Type B pancreatic cell (in vitro differentiated cells): ENCODE data around the gene TCF3. TPM values are rescaled to one million over a fixed set of nuclear protein-coding genes. Genes with fewer than 3 reads are reported as not detected.

Experiments
- DNase-seq: peaks from one replicate; pipeline ENCODE4 v3.0.0; 2021; ENCODE audit warnings: mixed read lengths; ENCODE audit not compliant: unreplicated experiment; ENCODE audit errors: extremely low spot score
- H3K27ac Mint-ChIP-seq: 2 replicates; pipeline ENCODE4 v1.8.0; 2021; ENCODE audit warnings: mild to moderate bottlenecking, mixed read lengths
- H3K27me3 Mint-ChIP-seq: 2 replicates; pipeline ENCODE4 v1.8.0; 2021; ENCODE audit warnings: mixed read lengths
- H3K36me3 Mint-ChIP-seq: 2 replicates; pipeline ENCODE4 v1.8.0; 2021; ENCODE audit warnings: mixed read lengths
- H3K4me1 Mint-ChIP-seq: one replicate; pipeline ENCODE4 v1.8.0; 2021; ENCODE audit warnings: mixed read lengths; ENCODE audit not compliant: unreplicated experiment
- H3K4me3 Mint-ChIP-seq: 2 replicates; pipeline ENCODE4 v1.8.0; 2021; ENCODE audit warnings: mild to moderate bottlenecking, mixed read lengths
- H3K9me3 Mint-ChIP-seq: 2 replicates; pipeline ENCODE4 v1.8.0; 2021; ENCODE audit warnings: mixed read lengths
- CTCF ChIP-seq: fragments of 200-600 bp; sonication (generic); conservative IDR thresholded peaks from 2 replicates; pipeline ENCODE4 v1.5.0; 2021; ENCODE audit warnings: antibody characterized with exemption, mild to moderate bottlenecking
- total RNA-seq: library from RNA; stranded (reverse); gene quantifications from 2 replicates; pipeline ENCODE4 v1.2.1, GENCODE V29; 2021; ENCODE audit warnings: low replicate concordance

Gene TCF3
- total RNA-seq, 1 donor from 2014 or later, result 193 TPM

- Mint-ChIP-seq H3K4me3 (peak within 1 kb of the TSS; percentile 93), H3K27ac (peak within 1 kb of the TSS; percentile 94), H3K4me1 (peaks cover 9% of the 10 kb centered on the region), H3K27me3 (no peaks in the 10 kb centered on the region), H3K36me3 (no peaks in the 10 kb centered on the region), H3K9me3 (no peaks in the 10 kb centered on the region)
- TF ChIP-seq CTCF, result no peak
- DNase-seq, result peak; percentile 94
Measured at GRCh38 chr19:1592755-1593500, 59.5 kb downstream of the TCF3 start, which contains the start of gene MBD3. TSS of gene MBD3 (minus strand) at chr19:1592865. CDS start at chr19:1592631, 234 bp downstream.

GRCh38 chr19:1592024-1592754 lies 60.2 kb downstream of the TCF3 start:
- peak overlapping the region; percentile 92 for H3K4me3 Mint-ChIP-seq
- no peaks in the 10 kb centered on the region for H3K9me3 Mint-ChIP-seq
- H3K36me3 Mint-ChIP-seq, result peaks cover 3% of the 10 kb centered on the region
- peak overlapping the region; percentile 94 for H3K27ac Mint-ChIP-seq
- TF ChIP-seq CTCF, result no peak
- peak; percentile 92 for DNase-seq
- H3K27me3 Mint-ChIP-seq, result no peaks in the 10 kb centered on the region
- H3K4me1 Mint-ChIP-seq, result peaks cover 9% of the 10 kb centered on the region

- Mint-ChIP-seq H3K27ac (peak overlapping the region; percentile 94), H3K4me3 (peak overlapping the region; percentile 92), H3K4me1 (peaks cover 9% of the 10 kb centered on the region), H3K36me3 (peaks cover 3% of the 10 kb centered on the region), H3K27me3 (no peaks in the 10 kb centered on the region), H3K9me3 (no peaks in the 10 kb centered on the region)
- TF ChIP-seq CTCF, result no peak
- DNase-seq, result no peak
Measured at GRCh38 chr19:1591421-1592023, 60.9 kb downstream of the TCF3 start.

- peaks cover 9% of the 10 kb centered on the region for H3K4me1 Mint-ChIP-seq
- peak overlapping the region; percentile 94 for H3K27ac Mint-ChIP-seq
- peak; percentile 42 for TF ChIP-seq CTCF
- no peaks in the 10 kb centered on the region for H3K9me3 Mint-ChIP-seq
- H3K4me3 Mint-ChIP-seq, result peak overlapping the region; percentile 92
- no peaks in the 10 kb centered on the region for H3K27me3 Mint-ChIP-seq
- peaks cover 3% of the 10 kb centered on the region for H3K36me3 Mint-ChIP-seq
- no peak for DNase-seq
Measured at GRCh38 chr19:1590641-1591397, 61.6 kb downstream of the TCF3 start.

GRCh38 chr19:1587872-1588271 lies 64.5 kb downstream of the TCF3 start:
- Mint-ChIP-seq H3K4me1 (peaks cover 9% of the 10 kb centered on the region), H3K27me3 (no peaks in the 10 kb centered on the region), H3K4me3 (no peak overlapping the region), H3K9me3 (no peaks in the 10 kb centered on the region), H3K27ac (peak overlapping the region; percentile 68), H3K36me3 (peaks cover 3% of the 10 kb centered on the region)
- no peak for DNase-seq
- no peak for TF ChIP-seq CTCF
